HEK293 (cell line): Measurements from ENCODE around the gene GPR180.

Experiments used
- CTCF ChIA-PET: fragments of 350-600 bp; formaldehyde crosslinking; extraction: SDS; loops from one replicate; lab custom pipeline; 2021; ENCODE audit warnings: antibody characterized with exemption; lab: Yijun Ruan, JAX
- POLR2A ChIA-PET: fragments of 300-600 bp; formaldehyde crosslinking; extraction: SDS; loops from one replicate; lab custom pipeline; 2020; ENCODE audit warnings: antibody characterized with exemption, inconsistent platforms; lab: Yijun Ruan, JAX
- H3K27ac ChIP-seq: fragments of 200-500 bp; sonication (Bioruptor generic); 2 replicates; pipeline ENCODE4 v1.5.1; 2014; ENCODE audit warnings: low read depth, low read length, control low read depth, inconsistent platforms; ENCODE audit errors: extremely low read depth
- H3K36me3 ChIP-seq, 2 experiments: fragments of 200-500 bp in 1 of 2; sonication (Bioruptor generic) in 1 of 2; 1 replicate in 1 of 2; 2 replicates in 1 of 2; pipeline ENCODE4 v1.5.1; 2014 to 2017; ENCODE audit warnings: inconsistent platforms in 2 of 2, low read length in 2 of 2; ENCODE audit not compliant: control insufficient read depth in 2 of 2, insufficient read depth in 1 of 2
- H3K4me1 ChIP-seq: fragments of 200-500 bp; sonication (Bioruptor generic); 2 replicates; pipeline ENCODE4 v1.5.1; 2014; ENCODE audit warnings: mild to moderate bottlenecking, low read length, inconsistent platforms; ENCODE audit not compliant: control insufficient read depth, insufficient read depth
- H3K4me3 ChIP-seq: 2 replicates; pipeline ENCODE4 v1.5.1; 2011; ENCODE audit warnings: low read depth, mild to moderate bottlenecking, control low read depth, low read length, moderate library complexity
- H3K9me3 ChIP-seq: fragments of 200-500 bp; sonication (Bioruptor generic); 2 replicates; pipeline ENCODE4 v1.5.1; 2014; ENCODE audit warnings: low read depth, low read length, inconsistent platforms; ENCODE audit not compliant: control insufficient read depth, insufficient read depth
- HOXA7 ChIP-seq: sonication (generic); formaldehyde crosslinking; IDR thresholded peaks from 2 replicates; pipeline ENCODE4 v1.8.1; 2022; ENCODE audit warnings: missing genetic modification reagents, borderline replicate concordance
- ZFP41 ChIP-seq: fragments of 450-650 bp; formaldehyde crosslinking; IDR thresholded peaks from 2 replicates; pipeline ENCODE4 v1.5.1; 2016; ENCODE audit warnings: missing biosample characterization, missing genetic modification characterization, borderline replicate concordance
- ZNF10 ChIP-seq: fragments of 450-650 bp; formaldehyde crosslinking; IDR thresholded peaks from 2 replicates; pipeline ENCODE4 v1.5.1; 2017; ENCODE audit warnings: missing biosample characterization, missing genetic modification characterization
- ZNF138 ChIP-seq: fragments of 450-650 bp; formaldehyde crosslinking; IDR thresholded peaks from 2 replicates; pipeline ENCODE4 v1.5.1; 2016; ENCODE audit warnings: missing biosample characterization, missing genetic modification characterization, borderline replicate concordance
- ZNF155 ChIP-seq: fragments of 450-650 bp; formaldehyde crosslinking; IDR thresholded peaks from 2 replicates; pipeline ENCODE4 v1.5.1; 2016; ENCODE audit warnings: missing biosample characterization, missing genetic modification characterization
- ZNF223 ChIP-seq: fragments of 450-650 bp; formaldehyde crosslinking; IDR thresholded peaks from 2 replicates; pipeline ENCODE4 v1.5.1; 2016; ENCODE audit warnings: missing biosample characterization, missing genetic modification characterization
- ZNF513 ChIP-seq: fragments of 450-650 bp; IDR thresholded peaks from 2 replicates; pipeline ENCODE4 v1.5.1; 2018; ENCODE audit warnings: missing biosample characterization, missing genetic modification characterization
- ZNF558 ChIP-seq: fragments of 450-650 bp; formaldehyde crosslinking; IDR thresholded peaks from 2 replicates; pipeline ENCODE4 v1.5.1; 2016; ENCODE audit warnings: missing biosample characterization, missing genetic modification characterization
- ZNF670 ChIP-seq: fragments of 450-650 bp; formaldehyde crosslinking; IDR thresholded peaks from 2 replicates; pipeline ENCODE4 v1.5.1; 2016; ENCODE audit warnings: missing biosample characterization, missing genetic modification characterization, low read depth
- ZNF768 ChIP-seq: fragments of 450-650 bp; formaldehyde crosslinking; IDR thresholded peaks from 2 replicates; pipeline ENCODE4 v1.5.1; 2018; ENCODE audit warnings: missing biosample characterization, mild to moderate bottlenecking, missing genetic modification characterization
- TF ChIP-seq, protein P1 (sequence below): fragments of 450-650 bp; formaldehyde crosslinking; IDR thresholded peaks from 2 replicates; pipeline ENCODE4 v1.5.1; 2016; ENCODE audit warnings: missing biosample characterization, missing genetic modification characterization
- TF ChIP-seq, protein P2 (sequence below): fragments of 450-650 bp; formaldehyde crosslinking; IDR thresholded peaks from 2 replicates; pipeline ENCODE4 v1.5.1; 2016; ENCODE audit warnings: missing biosample characterization, missing genetic modification characterization
- TF ChIP-seq, protein P3 (sequence below): fragments of 450-650 bp; formaldehyde crosslinking; IDR thresholded peaks from 2 replicates; pipeline ENCODE4 v1.5.1; 2016; ENCODE audit warnings: missing biosample characterization, missing genetic modification characterization, borderline replicate concordance

GPR180 gene

GRCh38 chr13:94557684-94558235 lies 43.9 kb upstream of the GPR180 start (continued):
- TF ChIP-seq, protein P1, sequence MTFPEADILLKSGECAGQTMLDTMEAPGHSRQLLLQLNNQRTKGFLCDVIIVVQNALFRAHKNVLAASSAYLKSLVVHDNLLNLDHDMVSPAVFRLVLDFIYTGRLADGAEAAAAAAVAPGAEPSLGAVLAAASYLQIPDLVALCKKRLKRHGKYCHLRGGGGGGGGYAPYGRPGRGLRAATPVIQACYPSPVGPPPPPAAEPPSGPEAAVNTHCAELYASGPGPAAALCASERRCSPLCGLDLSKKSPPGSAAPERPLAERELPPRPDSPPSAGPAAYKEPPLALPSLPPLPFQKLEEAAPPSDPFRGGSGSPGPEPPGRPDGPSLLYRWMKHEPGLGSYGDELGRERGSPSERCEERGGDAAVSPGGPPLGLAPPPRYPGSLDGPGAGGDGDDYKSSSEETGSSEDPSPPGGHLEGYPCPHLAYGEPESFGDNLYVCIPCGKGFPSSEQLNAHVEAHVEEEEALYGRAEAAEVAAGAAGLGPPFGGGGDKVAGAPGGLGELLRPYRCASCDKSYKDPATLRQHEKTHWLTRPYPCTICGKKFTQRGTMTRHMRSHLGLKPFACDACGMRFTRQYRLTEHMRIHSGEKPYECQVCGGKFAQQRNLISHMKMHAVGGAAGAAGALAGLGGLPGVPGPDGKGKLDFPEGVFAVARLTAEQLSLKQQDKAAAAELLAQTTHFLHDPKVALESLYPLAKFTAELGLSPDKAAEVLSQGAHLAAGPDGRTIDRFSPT (tag by site-specific recombination): no peak
- no peak for TF ChIP-seq ZNF10 (tag by site-specific recombination)
- no peak for TF ChIP-seq HOXA7
- TF ChIP-seq ZFP41 (tag by site-specific recombination): no peak
- no peak for TF ChIP-seq ZNF558 (tag by site-specific recombination)
- no peak for TF ChIP-seq ZNF513

GRCh38 chr13:94558716-94559115 lies 42.9 kb upstream of the GPR180 start:
- CTCF ChIA-PET: no interaction called here
- H3K4me3 ChIP-seq: no peak overlapping the region
- H3K4me1 ChIP-seq: no peaks in the 10 kb centered on the region
- H3K9me3 ChIP-seq: no peaks in the 10 kb centered on the region
- POLR2A ChIA-PET: no interaction called here
- peaks cover 0 to 7% of the 10 kb centered on the region in 2 experiments; a peak in 1 of 3 replicates for H3K36me3 ChIP-seq
- TF ChIP-seq ZNF155 (tag by site-specific recombination) (no peak), ZNF768 (tag by site-specific recombination) (no peak), ZNF223 (tag by site-specific recombination) (no peak), ZNF670 (tag by site-specific recombination) (no peak), ZNF138 (tag by site-specific recombination) (no peak)
- TF ChIP-seq, protein P1 (tag by site-specific recombination): no peak
- TF ChIP-seq, protein P2, sequence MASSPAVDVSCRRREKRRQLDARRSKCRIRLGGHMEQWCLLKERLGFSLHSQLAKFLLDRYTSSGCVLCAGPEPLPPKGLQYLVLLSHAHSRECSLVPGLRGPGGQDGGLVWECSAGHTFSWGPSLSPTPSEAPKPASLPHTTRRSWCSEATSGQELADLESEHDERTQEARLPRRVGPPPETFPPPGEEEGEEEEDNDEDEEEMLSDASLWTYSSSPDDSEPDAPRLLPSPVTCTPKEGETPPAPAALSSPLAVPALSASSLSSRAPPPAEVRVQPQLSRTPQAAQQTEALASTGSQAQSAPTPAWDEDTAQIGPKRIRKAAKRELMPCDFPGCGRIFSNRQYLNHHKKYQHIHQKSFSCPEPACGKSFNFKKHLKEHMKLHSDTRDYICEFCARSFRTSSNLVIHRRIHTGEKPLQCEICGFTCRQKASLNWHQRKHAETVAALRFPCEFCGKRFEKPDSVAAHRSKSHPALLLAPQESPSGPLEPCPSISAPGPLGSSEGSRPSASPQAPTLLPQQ (tag by site-specific recombination): no peak
- TF ChIP-seq, protein P3, sequence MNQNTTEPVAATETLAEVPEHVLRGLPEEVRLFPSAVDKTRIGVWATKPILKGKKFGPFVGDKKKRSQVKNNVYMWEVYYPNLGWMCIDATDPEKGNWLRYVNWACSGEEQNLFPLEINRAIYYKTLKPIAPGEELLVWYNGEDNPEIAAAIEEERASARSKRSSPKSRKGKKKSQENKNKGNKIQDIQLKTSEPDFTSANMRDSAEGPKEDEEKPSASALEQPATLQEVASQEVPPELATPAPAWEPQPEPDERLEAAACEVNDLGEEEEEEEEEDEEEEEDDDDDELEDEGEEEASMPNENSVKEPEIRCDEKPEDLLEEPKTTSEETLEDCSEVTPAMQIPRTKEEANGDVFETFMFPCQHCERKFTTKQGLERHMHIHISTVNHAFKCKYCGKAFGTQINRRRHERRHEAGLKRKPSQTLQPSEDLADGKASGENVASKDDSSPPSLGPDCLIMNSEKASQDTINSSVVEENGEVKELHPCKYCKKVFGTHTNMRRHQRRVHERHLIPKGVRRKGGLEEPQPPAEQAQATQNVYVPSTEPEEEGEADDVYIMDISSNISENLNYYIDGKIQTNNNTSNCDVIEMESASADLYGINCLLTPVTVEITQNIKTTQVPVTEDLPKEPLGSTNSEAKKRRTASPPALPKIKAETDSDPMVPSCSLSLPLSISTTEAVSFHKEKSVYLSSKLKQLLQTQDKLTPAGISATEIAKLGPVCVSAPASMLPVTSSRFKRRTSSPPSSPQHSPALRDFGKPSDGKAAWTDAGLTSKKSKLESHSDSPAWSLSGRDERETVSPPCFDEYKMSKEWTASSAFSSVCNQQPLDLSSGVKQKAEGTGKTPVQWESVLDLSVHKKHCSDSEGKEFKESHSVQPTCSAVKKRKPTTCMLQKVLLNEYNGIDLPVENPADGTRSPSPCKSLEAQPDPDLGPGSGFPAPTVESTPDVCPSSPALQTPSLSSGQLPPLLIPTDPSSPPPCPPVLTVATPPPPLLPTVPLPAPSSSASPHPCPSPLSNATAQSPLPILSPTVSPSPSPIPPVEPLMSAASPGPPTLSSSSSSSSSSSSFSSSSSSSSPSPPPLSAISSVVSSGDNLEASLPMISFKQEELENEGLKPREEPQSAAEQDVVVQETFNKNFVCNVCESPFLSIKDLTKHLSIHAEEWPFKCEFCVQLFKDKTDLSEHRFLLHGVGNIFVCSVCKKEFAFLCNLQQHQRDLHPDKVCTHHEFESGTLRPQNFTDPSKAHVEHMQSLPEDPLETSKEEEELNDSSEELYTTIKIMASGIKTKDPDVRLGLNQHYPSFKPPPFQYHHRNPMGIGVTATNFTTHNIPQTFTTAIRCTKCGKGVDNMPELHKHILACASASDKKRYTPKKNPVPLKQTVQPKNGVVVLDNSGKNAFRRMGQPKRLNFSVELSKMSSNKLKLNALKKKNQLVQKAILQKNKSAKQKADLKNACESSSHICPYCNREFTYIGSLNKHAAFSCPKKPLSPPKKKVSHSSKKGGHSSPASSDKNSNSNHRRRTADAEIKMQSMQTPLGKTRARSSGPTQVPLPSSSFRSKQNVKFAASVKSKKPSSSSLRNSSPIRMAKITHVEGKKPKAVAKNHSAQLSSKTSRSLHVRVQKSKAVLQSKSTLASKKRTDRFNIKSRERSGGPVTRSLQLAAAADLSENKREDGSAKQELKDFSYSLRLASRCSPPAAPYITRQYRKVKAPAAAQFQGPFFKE (tag by site-specific recombination): no peak
- TF ChIP-seq, all 188 proteins: peak for 0
- no peak overlapping the region for H3K27ac ChIP-seq
